SH-SY5Y (cell line): Measurements from ENCODE around the gene CREB3L2.

Experiments
- GATA2 ChIP-seq: IDR thresholded peaks from 2 replicates; pipeline ENCODE4 v1.6.1; 2011; ENCODE audit warnings: mild to moderate bottlenecking, low read depth, low read length
- GATA3 ChIP-seq: IDR thresholded peaks from 2 replicates; pipeline ENCODE4 v1.6.1; 2011; ENCODE audit warnings: low read depth, mild to moderate bottlenecking, low read length, moderate library complexity

GRCh38 chr7:137976232-137976631 lies 25.7 kb downstream of the CREB3L2 start:
- no peak for TF ChIP-seq GATA2
- no peak for TF ChIP-seq GATA3
